HG03521 (cell line): ENCODE measurements around the gene COLQ.
"Not testable (repeated sequence)": the region's sequence is repeated elsewhere in the genome, so short reads cannot be mapped to it uniquely, and the experiment has no call there.

Experiments
- ATAC-seq: cut with Tn5 transposase; IDR thresholded peaks from one replicate; pipeline ENCODE4 v1.9.1; 2021; ENCODE audit warnings: mild to moderate bottlenecking, moderate library complexity; ENCODE audit not compliant: unreplicated experiment

The COLQ gene

GRCh38 chr3:15493436-15493835, 28.1 kb downstream of the COLQ start:
- ATAC-seq = no peak

- ATAC-seq = no peak
These were observed 28.6 kb downstream of the COLQ start for GRCh38 chr3:15492847-15493360.

- no peak for ATAC-seq
These were observed 30.4 kb downstream of the COLQ start for GRCh38 chr3:15491143-15491542.

GRCh38 chr3:15490158-15490557, 31.3 kb downstream of the COLQ start:
- no peak for ATAC-seq

GRCh38 chr3:15488002-15488401, 33.5 kb downstream of the COLQ start:
- ATAC-seq = no peak

- ATAC-seq = no peak
These were observed 34.5 kb downstream of the COLQ start for GRCh38 chr3:15486979-15487378.

- ATAC-seq = no peak
These were observed 35.5 kb downstream of the COLQ start for GRCh38 chr3:15486020-15486419.

- not testable (repeated sequence) for ATAC-seq
These were observed 37.0 kb downstream of the COLQ start for GRCh38 chr3:15484551-15484950.

GRCh38 chr3:15479400-15480224, 41.9 kb downstream of the COLQ start:
- no peak for ATAC-seq

- ATAC-seq = no peak
These were observed 42.9 kb downstream of the COLQ start for GRCh38 chr3:15478640-15478979.

- ATAC-seq = no peak
These were observed 43.4 kb downstream of the COLQ start for GRCh38 chr3:15477951-15478639.

- ATAC-seq = no peak
These were observed 45.1 kb downstream of the COLQ start for GRCh38 chr3:15476378-15476777.

- no peak for ATAC-seq
These were observed 46.3 kb downstream of the COLQ start for GRCh38 chr3:15475161-15475560.

- ATAC-seq = no peak
These were observed 49.6 kb downstream of the COLQ start for GRCh38 chr3:15471861-15472260.

GRCh38 chr3:15470849-15471248, 50.7 kb downstream of the COLQ start:
- no peak for ATAC-seq

- ATAC-seq = no peak
These were observed 51.2 kb downstream of the COLQ start for GRCh38 chr3:15470261-15470660.

GRCh38 chr3:15467227-15468181, 54.0 kb downstream of the COLQ start:
- ATAC-seq = no peak

- ATAC-seq = no peak
These were observed 55.5 kb downstream of the COLQ start for GRCh38 chr3:15465876-15466585.

GRCh38 chr3:15462451-15462850, 59.1 kb downstream of the COLQ start:
- no peak for ATAC-seq

GRCh38 chr3:15460891-15461531, 60.5 kb downstream of the COLQ start:
- ATAC-seq = no peak
